RCC 7860 (cell line): ENCODE data around the gene UPP1.
A peak's percentile ranks its signal among the peaks of the same experiment; 100 is the strongest.
"Not testable (repeated sequence)": the region's sequence is repeated elsewhere in the genome, so short reads cannot be mapped to it uniquely, and the experiment has no call there.

Experiments used
- DNase-seq: peaks from one replicate; pipeline ENCODE4 v3.0.0-alpha.2; 2015; ENCODE audit warnings: low spot score
- FAIRE-seq: peaks from 2 replicates; lab custom pipeline; 2012; peaks lifted over from hg19 to GRCh38; lab: Jason Lieb, UNC

UPP1 gene

GRCh38 chr7:48108959-48109847, 20.1 kb downstream of the UPP1 start:
- DNase-seq (no peak), FAIRE-seq (no peak)

GRCh38 chr7:48109848-48110663, 21.0 kb downstream of the UPP1 start:
- FAIRE-seq (peak; percentile 43), DNase-seq (peak; percentile 62)

GRCh38 chr7:48110868-48111267, 21.8 kb downstream of the UPP1 start:
- DNase-seq, result no peak
- FAIRE-seq, result no peak

- FAIRE-seq, result no peak
- no peak for DNase-seq
These were observed 22.5 kb downstream of the UPP1 start for GRCh38 chr7:48111596-48111995.

GRCh38 chr7:48112401-48113165, 23.5 kb downstream of the UPP1 start:
- FAIRE-seq (no peak), DNase-seq (no peak)

- DNase-seq, result no peak
- FAIRE-seq, result no peak
These were observed 24.2 kb downstream of the UPP1 start for GRCh38 chr7:48113275-48113674.

- DNase-seq (no peak), FAIRE-seq (no peak)
These were observed 25.1 kb downstream of the UPP1 start for GRCh38 chr7:48114115-48114514.

GRCh38 chr7:48114589-48114988, 25.5 kb downstream of the UPP1 start:
- no peak for FAIRE-seq
- no peak for DNase-seq

GRCh38 chr7:48116043-48116442, 27.0 kb downstream of the UPP1 start:
- DNase-seq (no peak), FAIRE-seq (no peak)

GRCh38 chr7:48118041-48118440, 29.0 kb downstream of the UPP1 start:
- no peak for FAIRE-seq
- no peak for DNase-seq

- FAIRE-seq, DNase-seq: not testable (repeated sequence)
These were observed 31.5 kb downstream of the UPP1 start for GRCh38 chr7:48120536-48120935.

GRCh38 chr7:48126037-48126436, 37.0 kb downstream of the UPP1 start:
- no peak for DNase-seq
- FAIRE-seq, result no peak

- DNase-seq (no peak), FAIRE-seq (no peak)
These were observed 41.6 kb downstream of the UPP1 start for GRCh38 chr7:48130658-48131108.

GRCh38 chr7:48132792-48133191, 43.7 kb downstream of the UPP1 start:
- FAIRE-seq (no peak), DNase-seq (no peak)

- FAIRE-seq (no peak), DNase-seq (no peak)
These were observed 50.4 kb downstream of the UPP1 start for GRCh38 chr7:48139459-48139858.

- FAIRE-seq (no peak), DNase-seq (no peak)
These were observed 51.1 kb downstream of the UPP1 start for GRCh38 chr7:48140001-48140681.

GRCh38 chr7:48141521-48141920, 52.5 kb downstream of the UPP1 start:
- FAIRE-seq, result no peak

GRCh38 chr7:48144291-48144768, 55.3 kb downstream of the UPP1 start:
- FAIRE-seq (no peak), DNase-seq (no peak)

More at GRCh38 chr7:48141521-48141920, 52.5 kb downstream of the UPP1 start:
- no peak for DNase-seq

- DNase-seq (no peak), FAIRE-seq (no peak)
These were observed 58.1 kb downstream of the UPP1 start for GRCh38 chr7:48147078-48147591.

GRCh38 chr7:48147690-48148089, 58.6 kb downstream of the UPP1 start:
- DNase-seq, FAIRE-seq: not testable (repeated sequence)
